MM.1S (cell line): ENCODE results near the gene TAS2R60.

ENCODE experiments used
- EZH2 ChIP-seq: fragments of 300-600 bp; sonication (generic); optimal IDR thresholded peaks from 2 replicates; pipeline ENCODE3; 2017; ENCODE audit warnings: low read depth, mild to moderate bottlenecking, antibody characterized with exemption, low read length, mixed read lengths
- EZH2phosphoT487 ChIP-seq: fragments of 300-600 bp; sonication (generic); IDR thresholded peaks from 2 replicates; pipeline ENCODE4 v1.6.1; 2018; ENCODE audit warnings: antibody characterized with exemption, low read length
- TF ChIP-seq, protein P1 (sequence below): fragments of 300-600 bp; sonication (generic); IDR thresholded peaks from 2 replicates; pipeline ENCODE4 v1.5.1; 2016; ENCODE audit warnings: antibody characterized with exemption, low read length, mixed read lengths

DNA sequence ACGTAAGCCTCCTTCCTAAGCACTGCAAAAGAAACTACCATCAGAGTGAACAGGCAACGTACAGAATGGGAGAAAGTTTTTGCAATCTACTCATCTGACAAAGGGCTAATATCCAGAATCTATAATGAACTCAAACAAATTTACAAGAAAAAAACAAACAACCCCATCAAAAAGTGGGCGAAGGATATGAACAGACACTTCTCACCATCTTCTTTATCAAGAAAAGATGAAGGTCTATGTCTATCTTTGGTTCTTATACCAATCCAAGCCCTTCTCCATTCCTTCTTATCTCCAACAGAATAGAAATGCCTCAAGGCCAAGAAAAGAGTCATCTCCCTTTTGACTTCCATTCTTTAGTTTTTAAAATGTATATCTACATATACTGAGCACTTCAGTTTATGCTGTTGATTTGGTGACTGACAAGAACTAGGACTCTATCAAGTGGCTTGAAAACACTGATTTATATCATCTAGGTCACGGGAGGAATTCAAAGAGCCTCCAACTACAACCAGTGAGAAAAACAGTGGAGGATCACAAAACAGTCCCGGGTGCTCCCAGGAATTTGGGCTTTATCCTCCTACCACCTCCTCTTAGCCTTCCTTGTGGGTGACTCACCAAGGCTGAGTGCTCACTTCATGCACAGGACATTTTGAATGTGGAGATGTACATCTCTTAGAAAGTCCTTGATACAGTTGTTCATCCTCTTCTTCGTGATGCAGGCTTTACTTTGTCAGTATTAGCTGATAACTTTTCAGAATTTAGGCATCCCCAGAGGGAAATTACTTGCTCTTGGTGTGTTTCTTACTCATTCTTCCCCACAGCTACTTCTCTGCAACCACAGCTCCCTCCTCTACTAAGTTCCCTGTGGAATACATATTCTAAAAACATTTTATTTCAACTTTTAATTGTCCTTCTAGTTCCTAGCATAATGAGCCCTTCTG lies 49.8 kb downstream of the TAS2R60 start:
- TF ChIP-seq, protein P1, sequence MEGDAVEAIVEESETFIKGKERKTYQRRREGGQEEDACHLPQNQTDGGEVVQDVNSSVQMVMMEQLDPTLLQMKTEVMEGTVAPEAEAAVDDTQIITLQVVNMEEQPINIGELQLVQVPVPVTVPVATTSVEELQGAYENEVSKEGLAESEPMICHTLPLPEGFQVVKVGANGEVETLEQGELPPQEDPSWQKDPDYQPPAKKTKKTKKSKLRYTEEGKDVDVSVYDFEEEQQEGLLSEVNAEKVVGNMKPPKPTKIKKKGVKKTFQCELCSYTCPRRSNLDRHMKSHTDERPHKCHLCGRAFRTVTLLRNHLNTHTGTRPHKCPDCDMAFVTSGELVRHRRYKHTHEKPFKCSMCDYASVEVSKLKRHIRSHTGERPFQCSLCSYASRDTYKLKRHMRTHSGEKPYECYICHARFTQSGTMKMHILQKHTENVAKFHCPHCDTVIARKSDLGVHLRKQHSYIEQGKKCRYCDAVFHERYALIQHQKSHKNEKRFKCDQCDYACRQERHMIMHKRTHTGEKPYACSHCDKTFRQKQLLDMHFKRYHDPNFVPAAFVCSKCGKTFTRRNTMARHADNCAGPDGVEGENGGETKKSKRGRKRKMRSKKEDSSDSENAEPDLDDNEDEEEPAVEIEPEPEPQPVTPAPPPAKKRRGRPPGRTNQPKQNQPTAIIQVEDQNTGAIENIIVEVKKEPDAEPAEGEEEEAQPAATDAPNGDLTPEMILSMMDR = no peak
- no peak for TF ChIP-seq EZH2
- no peak for TF ChIP-seq EZH2phosphoT487
